ENCODE results near the gene TECPR2. TPM values are rescaled to one million over a fixed set of nuclear protein-coding genes. Genes with fewer than 3 reads are reported as not detected.

The TECPR2 gene
- total and polyA plus RNA-seq, 10 of the 15 experiments (the other 5 are each of a cell fraction or from before 2014, with no cell fraction given): 0.15 to 10.0 (median 3.0) TPM

GRCh38 chr14:102523200-102523568, 160.4 kb downstream of the TECPR2 start:
- H3K27ac ChIP-seq (ENCODE audit: control insufficient read depth, insufficient read depth): no peak overlapping the region
- no peaks in the 10 kb centered on the region; the same call in 1 of the 2 replicates for H3K4me1 ChIP-seq (ENCODE audit: control insufficient read depth, insufficient read depth, low read length)
- FAIRE-seq: no peak
- in situ Hi-C loops (cut with MboI): no loop called here
- BruUV-seq (replicated peaks): no TSS peak
- WGBS (ENCODE audit: insufficient coverage, insufficient replicate concordance, low lambda C conversion rate, missing lambda C conversion rate): 7% methylated on average over 3 of the region's 3 CpGs
- no peak overlapping the region for H3K4me3 ChIP-seq
- no peaks in the 10 kb centered on the region; a peak in 1 of 4 replicates for H3K27me3 ChIP-seq (replicated peaks in 1 of 2; ENCODE audit: control insufficient read depth in 2 of 2, insufficient read depth in 2 of 2, low read length in 1 of 2)
- H3K9ac ChIP-seq (ENCODE audit: control insufficient read depth, insufficient read depth, low read length): no peak overlapping the region
- H2AFZ ChIP-seq (ENCODE audit: control insufficient read depth, low read depth, low read length): no peak overlapping the region
- ChIA-PET SMC1A (ENCODE audit: uncharacterized antibody, unreplicated experiment) (interaction anchor here (0.7 to 3.5 kb wide), 3 partner anchors 81 to 664 kb away, joined by 3 to 9 read pairs (median 4); no protein-coding TSS in a partner anchor), CTCF (interaction anchor here (0.8 to 3.4 kb wide), 4 partner anchors 12 to 85 kb away, joined by 3 to 23 read pairs (median 8); no protein-coding TSS in a partner anchor), POLR2A (interaction anchor here (0.6 kb wide), 1 partner anchor 98 kb away, joined by 6 read pairs; no protein-coding TSS in a partner anchor), RAD21 (ENCODE audit: unreplicated experiment) (interaction anchor here (2.7 kb wide), 1 partner anchor 68 kb away, joined by 14 read pairs; no protein-coding TSS in a partner anchor)
- H4K20me1 ChIP-seq (ENCODE audit: control insufficient read depth, insufficient read depth): no peaks in the 10 kb centered on the region
- no peak for DNase-seq (ENCODE audit: low read depth, low spot score)
- H3K79me2 ChIP-seq (ENCODE audit: control insufficient read depth, insufficient read depth, low read length): no peaks in the 10 kb centered on the region
- no peaks in the 10 kb centered on the region for H3K36me3 ChIP-seq (ENCODE audit: control insufficient read depth in 2 of 2, insufficient read depth in 2 of 2, low read length in 1 of 2)
- intact Hi-C loops (cut with micrococcal nuclease; ENCODE audit: unreplicated experiment): loop anchor here (5.0 to 10.0 kb wide), 3 partner anchors 169 to 392 kb away; partner anchors contain the start of gene TRAF3
- ATAC-seq: no peak
- no peak overlapping the region for H3K4me2 ChIP-seq (ENCODE audit: control insufficient read depth, insufficient read depth)
- no peaks in the 10 kb centered on the region for H3K9me3 ChIP-seq (replicated peaks; ENCODE audit: control insufficient read depth, insufficient read depth, low read length)
- no peak for TF ChIP-seq ZNF592 (IDR thresholded peaks at IDR 0.05)
- TF ChIP-seq WRNIP1 (IDR thresholded peaks at IDR 0.05; ENCODE audit: borderline replicate concordance, low read depth, low read length): no peak
- TF ChIP-seq ZBTB40 (IDR thresholded peaks at IDR 0.05; ENCODE audit: borderline replicate concordance): no peak
- no peak for TF ChIP-seq SRF (IDR thresholded peaks at IDR 0.05; ENCODE audit: low read depth in 2 of 2, low read length in 2 of 2)
- TF ChIP-seq RFX5 (IDR thresholded peaks at IDR 0.05; ENCODE audit: low read depth, low read length): no peak
- no peak for TF ChIP-seq BCLAF1 (IDR thresholded peaks at IDR 0.05)
- no peak for TF ChIP-seq ZBED1 (IDR thresholded peaks at IDR 0.05; ENCODE audit: borderline replicate concordance)
- no peak for TF ChIP-seq SKIL (IDR thresholded peaks at IDR 0.05; ENCODE audit: low read depth, poor library complexity, severe bottlenecking)
- no peak for TF ChIP-seq MAX (IDR thresholded peaks at IDR 0.05; ENCODE audit: low read depth, low read length)

Measured in GM12878 (cell line).